ENCODE measurements around the gene C20orf204.
A peak's percentile ranks its signal among the peaks of the same experiment; 100 is the strongest.
"Not testable (repeated sequence)": the region's sequence is repeated elsewhere in the genome, so short reads cannot be mapped to it uniquely, and the experiment has no call there.

C20orf204 gene

DNA sequence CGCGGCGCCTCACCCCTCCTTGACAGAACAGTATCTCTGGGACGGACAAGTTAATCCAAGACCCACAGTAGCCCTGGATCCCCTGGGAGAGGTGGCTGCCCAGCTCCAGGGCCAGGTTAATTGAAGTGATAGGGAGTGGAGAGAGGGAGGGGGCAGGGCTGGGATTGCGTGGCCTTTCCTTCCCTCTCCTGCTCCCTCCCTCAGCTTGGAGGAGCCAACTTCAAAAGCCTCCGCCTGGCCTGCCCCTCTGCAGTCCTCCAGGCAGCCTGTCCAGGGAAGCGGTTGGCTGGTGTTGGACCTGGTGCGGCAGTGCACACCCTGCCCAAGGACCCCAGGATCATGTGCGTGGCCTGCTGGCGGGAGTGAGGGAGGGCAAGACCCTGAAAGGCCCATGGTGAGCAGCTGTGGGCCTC, at the start of gene C20orf204:
C20orf204 (plus strand) TSS at position 250 of the 413 bp plus-strand sequence; CDS start at position 392, 142 bp downstream.
- no peak for DNase-seq

- no peak for DNase-seq
Measured at GRCh38 chr20:64000906-64001305, 35.1 kb upstream of the C20orf204 start.

- DNase-seq: no peak
Measured at GRCh38 chr20:64001607-64002011, 34.4 kb upstream of the C20orf204 start.

- no peak for DNase-seq
Measured at GRCh38 chr20:64003960-64004725, 31.8 kb upstream of the C20orf204 start.

DNA sequence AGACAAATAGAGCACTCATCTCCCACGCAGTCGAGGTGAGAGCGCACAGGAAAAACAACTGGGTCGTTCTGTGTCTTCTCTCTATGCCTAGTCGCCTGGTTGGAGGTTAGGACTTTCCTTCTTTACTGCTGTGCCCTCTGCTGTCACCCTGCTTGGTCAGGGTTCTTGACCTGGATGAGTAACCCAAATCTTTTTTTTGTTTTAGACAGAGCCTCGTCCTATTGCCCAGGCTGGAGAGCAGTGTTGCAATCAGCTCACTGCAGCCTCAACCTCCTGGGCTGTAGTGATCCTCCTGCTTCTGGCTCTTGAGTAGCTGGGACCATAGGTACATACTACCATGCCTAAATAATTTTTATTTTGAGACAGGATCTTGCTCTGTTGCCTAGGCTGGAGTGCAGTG, 30.6 kb upstream of the C20orf204 start:
- DNase-seq: no peak

- DNase-seq: no peak
Measured at GRCh38 chr20:64006490-64006889, 29.5 kb upstream of the C20orf204 start.

DNA sequence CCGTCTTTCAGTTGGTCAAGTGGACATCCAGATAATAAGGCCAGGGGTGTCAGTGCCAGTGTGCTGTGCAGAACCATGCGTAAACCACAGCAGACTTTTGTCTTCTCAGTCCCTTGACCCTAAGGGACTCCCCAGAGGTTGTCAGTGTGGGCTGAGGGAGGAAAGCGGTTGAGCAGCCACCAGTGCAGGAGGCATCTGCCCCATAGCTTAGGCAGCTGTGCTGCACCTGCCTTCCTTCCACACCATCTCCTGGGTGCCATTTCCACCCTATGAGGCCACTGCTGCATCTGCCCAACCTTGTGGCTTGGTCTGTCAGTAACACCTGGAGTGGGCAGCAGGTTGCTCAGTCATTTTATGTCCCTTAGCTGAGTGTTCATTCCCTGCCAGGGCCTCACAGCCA, 29.1 kb upstream of the C20orf204 start:
- DNase-seq: no peak

- peak; percentile 30 for DNase-seq
Measured at GRCh38 chr20:64009811-64010387, 26.1 kb upstream of the C20orf204 start.

GRCh38 chr20:64010711-64011237, 25.2 kb upstream of the C20orf204 start:
- DNase-seq: no peak

- DNase-seq: no peak
Measured at GRCh38 chr20:64011366-64011779, 24.6 kb upstream of the C20orf204 start.

- DNase-seq: not testable (repeated sequence)
Measured at GRCh38 chr20:64012385-64013154, 23.4 kb upstream of the C20orf204 start.

DNA sequence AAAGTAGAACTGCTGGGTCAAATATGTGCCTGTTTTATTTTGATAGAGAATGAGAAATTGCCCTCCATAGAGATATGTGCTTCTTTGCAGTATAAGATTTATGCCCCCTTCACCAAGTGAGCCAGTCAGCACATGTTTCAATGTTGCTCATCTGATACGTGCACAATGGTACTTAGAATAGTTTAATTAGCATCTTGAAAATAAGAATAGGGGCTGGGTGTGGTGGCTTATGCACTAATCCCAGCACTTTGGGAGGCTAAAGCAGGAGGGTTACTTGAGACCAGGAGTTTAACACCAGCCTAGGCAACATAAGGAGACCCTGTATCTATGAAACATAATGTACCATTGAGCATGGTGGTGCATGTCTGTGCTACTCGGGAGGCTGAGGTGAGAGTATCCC, 20.3 kb upstream of the C20orf204 start:
- no peak for DNase-seq

DNA sequence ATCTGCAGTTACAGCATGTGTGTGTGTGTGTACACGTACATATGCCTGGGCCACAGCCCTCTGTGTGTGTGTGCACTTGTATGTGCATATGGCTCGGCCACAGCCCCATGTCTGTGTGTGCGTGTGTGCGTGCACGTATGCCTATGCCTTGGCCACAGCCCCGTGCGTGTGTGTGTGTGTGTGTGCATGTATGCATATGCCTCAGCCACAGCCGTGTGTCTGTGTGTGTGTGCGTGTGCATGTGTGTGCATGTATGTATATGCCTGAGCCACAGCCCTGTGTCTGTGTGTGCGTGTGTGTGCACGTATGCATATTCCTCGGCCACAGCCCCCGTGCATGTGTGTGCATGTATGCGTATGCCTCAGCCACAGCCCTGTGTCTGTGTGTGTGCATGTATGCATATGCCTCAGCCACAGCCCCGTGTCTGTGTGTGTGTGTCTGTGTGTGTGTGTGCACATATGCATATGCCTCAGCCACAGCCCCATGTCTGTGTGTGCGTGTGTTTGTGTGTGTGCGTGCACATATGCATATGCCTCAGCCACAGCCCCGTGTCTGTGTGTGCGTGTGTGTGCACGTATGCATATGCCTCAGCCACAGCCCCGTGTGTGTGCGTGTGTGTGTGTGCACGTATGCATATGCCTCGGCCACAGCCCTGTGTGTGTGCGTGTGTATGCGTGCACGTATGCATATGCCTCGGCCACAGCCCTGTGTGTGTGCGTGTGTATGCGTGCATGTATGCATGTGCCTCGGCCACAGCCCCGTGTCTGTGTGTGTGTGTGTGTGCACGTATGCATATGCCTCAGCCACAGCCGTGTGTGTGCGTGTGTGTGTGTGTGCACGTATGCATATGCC, 14.6 kb upstream of the C20orf204 start:
- no peak for DNase-seq

- DNase-seq: no peak
Measured at GRCh38 chr20:64022671-64023360, 13.2 kb upstream of the C20orf204 start.

GRCh38 chr20:64023361-64024140, 12.4 kb upstream of the C20orf204 start:
- no peak for DNase-seq

DNA sequence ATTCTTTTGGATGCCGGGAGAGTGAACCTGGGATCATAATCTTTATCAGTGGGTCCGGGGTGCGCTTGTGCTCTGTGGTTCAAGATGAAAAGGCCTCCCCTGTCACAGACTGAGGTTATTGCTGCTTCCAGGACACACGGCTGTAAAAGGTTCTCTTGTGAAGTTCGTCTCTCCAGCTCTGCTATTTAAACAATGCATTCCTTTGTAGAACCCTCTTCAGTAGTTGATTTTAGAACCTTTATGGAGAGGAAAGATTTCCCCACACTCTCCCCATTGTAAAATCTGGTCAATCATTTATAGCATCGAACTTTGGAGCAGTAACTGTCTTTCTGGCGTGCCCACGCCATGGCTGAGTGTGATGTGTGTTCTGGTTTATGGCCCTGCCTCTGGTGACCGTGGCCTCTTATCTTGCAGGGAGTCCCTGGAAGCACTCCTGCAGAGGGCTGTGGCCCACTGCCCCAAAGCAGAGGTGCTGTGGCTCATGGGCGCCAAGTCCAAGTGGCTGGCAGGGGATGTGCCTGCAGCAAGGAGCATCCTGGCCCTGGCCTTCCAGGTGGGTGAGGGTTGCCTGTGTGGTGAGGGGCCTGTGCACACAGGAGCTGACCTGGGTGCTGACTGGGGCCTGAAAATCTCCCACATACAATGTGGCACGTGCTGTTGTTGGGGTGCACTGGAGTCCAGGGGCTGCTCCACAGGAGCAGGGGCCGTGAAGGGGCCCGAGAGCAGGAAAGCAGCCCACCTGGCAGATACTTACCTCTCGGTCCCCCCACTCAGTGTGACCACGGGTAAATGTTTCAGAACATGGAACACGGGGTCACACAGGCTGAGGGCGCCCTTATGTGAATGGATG, 11.6 kb upstream of the C20orf204 start:
- no peak for DNase-seq

DNA sequence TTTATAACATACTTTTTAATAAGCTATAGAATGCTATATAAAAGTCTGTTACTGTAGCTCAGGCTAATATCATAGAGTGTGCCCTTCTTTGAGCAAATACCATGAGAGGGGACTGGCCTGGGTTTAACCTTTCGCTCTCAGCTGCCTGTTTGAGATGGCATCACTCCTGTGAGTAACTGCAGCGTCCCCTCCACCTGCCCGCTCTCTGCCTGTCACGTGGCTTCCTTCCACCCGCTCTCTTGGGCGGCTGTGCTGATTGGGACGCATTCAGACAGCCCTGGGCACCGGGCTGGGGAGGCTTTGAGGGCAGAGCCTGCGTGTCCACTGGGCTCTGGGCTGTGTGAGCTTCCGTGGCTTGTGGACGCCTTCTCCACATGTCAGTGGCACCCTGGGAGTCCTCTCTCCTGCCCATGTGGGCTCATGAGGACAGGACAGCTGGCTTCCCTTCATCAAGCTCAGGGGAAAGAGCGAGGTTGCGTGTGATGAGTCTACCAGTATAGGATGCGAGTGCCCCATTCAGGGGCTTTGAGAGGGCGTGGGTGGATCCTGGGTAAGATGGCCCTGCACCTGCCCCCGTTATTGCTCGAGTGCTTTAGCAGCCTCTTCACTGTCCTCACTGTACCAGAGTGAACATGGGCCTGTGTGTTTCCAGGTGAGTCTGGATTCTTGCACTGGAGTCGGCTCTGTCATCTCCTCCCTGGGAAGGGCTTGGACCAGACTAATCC, 10.7 kb upstream of the C20orf204 start:
- no peak for DNase-seq

GRCh38 chr20:64025826-64026412, 10.1 kb upstream of the C20orf204 start:
- DNase-seq: no peak

All from hematopoietic multipotent progenitor cell treated with erythropoietin and hydrocortisone succinate and interleukin-3 and kit ligand, for 4 days (in vitro differentiated cells).